ENCODE measurements around the gene FAM20A. TPM values are rescaled to one million over a fixed set of nuclear protein-coding genes. Genes with fewer than 3 reads are reported as not detected.

The FAM20A gene
- total and polyA plus RNA-seq, 2 donors (not counting 1 experiment from before 2014, with no cell fraction given): 0.96 to 14.9 TPM

DNA sequence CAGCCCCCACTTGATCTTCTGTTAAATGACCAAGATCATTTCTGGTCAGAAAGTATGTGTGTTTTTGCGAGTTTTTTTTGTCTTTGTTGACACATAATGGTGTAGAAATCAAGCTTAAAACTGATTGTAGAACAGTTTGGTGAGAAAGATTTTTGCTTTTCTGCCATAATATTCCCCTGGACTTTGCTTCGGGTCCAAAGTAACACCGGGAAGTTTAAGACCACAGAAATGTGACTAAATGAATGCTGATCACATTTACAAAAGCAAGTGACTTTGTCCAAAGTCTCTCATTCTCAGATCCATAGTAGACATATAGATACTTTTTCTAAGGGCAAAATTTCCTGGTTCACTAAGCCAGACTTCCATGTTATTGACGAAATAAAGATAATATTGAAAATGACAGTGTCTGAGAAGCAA lies 2.6 kb downstream of the FAM20A start:
- Histone ChIP-seq H3K27ac (ENCODE audit: insufficient read depth, low read length) (no peak overlapping the region), H3K4me2 (ENCODE audit: extremely low read depth, insufficient read depth, low read length) (no peak overlapping the region), H3K4me1 (ENCODE audit: control insufficient read depth, extremely low read depth, insufficient read depth, low read length) (no peaks in the 10 kb centered on the region), H2AFZ (ENCODE audit: low read length) (no peak overlapping the region), H3K27me3 (ENCODE audit: control insufficient read depth, insufficient read depth, low read length) (peaks cover 16% of the 10 kb centered on the region), H3K9me3 (ENCODE audit: control insufficient read depth, insufficient read depth, low read depth, low read length) (no peaks in the 10 kb centered on the region), H3K79me2 (ENCODE audit: control insufficient read depth, insufficient read depth, low read length) (no peaks in the 10 kb centered on the region), H4K20me1 (ENCODE audit: control insufficient read depth, extremely low read depth, insufficient read depth, low read length) (no peaks in the 10 kb centered on the region), H3K4me3 (replicated peaks in 1 of 4; ENCODE audit: control extremely low read depth in 1 of 4, insufficient read depth in 1 of 4, low read depth in 3 of 4, low read length in 4 of 4) (peak overlapping the region in 1 of 4 experiments; percentile 65), H3K36me3 (ENCODE audit: control insufficient read depth, insufficient read depth, low read length) (no peaks in the 10 kb centered on the region), H3K9ac (ENCODE audit: insufficient read depth, low read length) (no peak overlapping the region)
- TF ChIP-seq CTCF (conservative IDR thresholded peaks at IDR 0.05 in 1 of 2, IDR thresholded peaks at IDR 0.05 in 1 of 2; ENCODE audit: low read depth in 1 of 2, low read length in 2 of 2) (no peak), EZH2 (IDR thresholded peaks at IDR 0.05; ENCODE audit: low read length, missing control alignments) (no peak)
- no peak for DNase-seq (ENCODE audit: low read depth in 2 of 2)

GRCh38 chr17:68598074-68598473 lies 3.1 kb downstream of the FAM20A start:
- Histone ChIP-seq H3K9me3 (ENCODE audit: control insufficient read depth, insufficient read depth, low read depth, low read length) (no peaks in the 10 kb centered on the region), H3K27ac (ENCODE audit: insufficient read depth, low read length) (no peak overlapping the region), H3K4me3 (replicated peaks in 1 of 4; ENCODE audit: control extremely low read depth in 1 of 4, insufficient read depth in 1 of 4, low read depth in 3 of 4, low read length in 4 of 4) (peak overlapping the region in 1 of 4 experiments; percentile 65), H3K79me2 (ENCODE audit: control insufficient read depth, insufficient read depth, low read length) (no peaks in the 10 kb centered on the region), H3K36me3 (ENCODE audit: control insufficient read depth, insufficient read depth, low read length) (no peaks in the 10 kb centered on the region), H2AFZ (ENCODE audit: low read length) (no peak overlapping the region), H4K20me1 (ENCODE audit: control insufficient read depth, extremely low read depth, insufficient read depth, low read length) (no peaks in the 10 kb centered on the region), H3K27me3 (ENCODE audit: control insufficient read depth, insufficient read depth, low read length) (peaks cover 16% of the 10 kb centered on the region), H3K4me1 (ENCODE audit: control insufficient read depth, extremely low read depth, insufficient read depth, low read length) (no peaks in the 10 kb centered on the region), H3K9ac (ENCODE audit: insufficient read depth, low read length) (no peak overlapping the region), H3K4me2 (ENCODE audit: extremely low read depth, insufficient read depth, low read length) (no peak overlapping the region)
- TF ChIP-seq CTCF (conservative IDR thresholded peaks at IDR 0.05 in 1 of 2, IDR thresholded peaks at IDR 0.05 in 1 of 2; ENCODE audit: low read depth in 1 of 2, low read length in 2 of 2): no peak
- TF ChIP-seq EZH2 (IDR thresholded peaks at IDR 0.05; ENCODE audit: low read length, missing control alignments): no peak
- no peak for DNase-seq (ENCODE audit: low read depth in 2 of 2)

- Histone ChIP-seq H3K4me3 (replicated peaks in 1 of 4; ENCODE audit: control extremely low read depth in 1 of 4, insufficient read depth in 1 of 4, low read depth in 3 of 4, low read length in 4 of 4) (no peak overlapping the region), H3K4me2 (ENCODE audit: extremely low read depth, insufficient read depth, low read length) (no peak overlapping the region), H3K9ac (ENCODE audit: insufficient read depth, low read length) (no peak overlapping the region), H3K4me1 (ENCODE audit: control insufficient read depth, extremely low read depth, insufficient read depth, low read length) (no peaks in the 10 kb centered on the region), H2AFZ (ENCODE audit: low read length) (no peak overlapping the region), H3K27me3 (ENCODE audit: control insufficient read depth, insufficient read depth, low read length) (peaks cover 7% of the 10 kb centered on the region), H4K20me1 (ENCODE audit: control insufficient read depth, extremely low read depth, insufficient read depth, low read length) (no peaks in the 10 kb centered on the region), H3K79me2 (ENCODE audit: control insufficient read depth, insufficient read depth, low read length) (no peaks in the 10 kb centered on the region), H3K9me3 (ENCODE audit: control insufficient read depth, insufficient read depth, low read depth, low read length) (no peaks in the 10 kb centered on the region), H3K36me3 (ENCODE audit: control insufficient read depth, insufficient read depth, low read length) (no peaks in the 10 kb centered on the region), H3K27ac (ENCODE audit: insufficient read depth, low read length) (no peak overlapping the region)
- DNase-seq (ENCODE audit: low read depth in 2 of 2): no peak
- TF ChIP-seq CTCF (conservative IDR thresholded peaks at IDR 0.05 in 1 of 2, IDR thresholded peaks at IDR 0.05 in 1 of 2; ENCODE audit: low read depth in 1 of 2, low read length in 2 of 2) (no peak), EZH2 (IDR thresholded peaks at IDR 0.05; ENCODE audit: low read length, missing control alignments) (no peak)
These were observed 4.7 kb downstream of the FAM20A start for GRCh38 chr17:68596411-68596945.

Data from fibroblast of lung (primary cell).